Trophoblast cell (in vitro differentiated cells and primary cell): Measurements from ENCODE around the gene HEMK1.

Experiments used
- DNase-seq, 2 donors: peaks; one replicate each; pipeline ENCODE4 v3.0.0-alpha.2; 2016
- H2AFZ ChIP-seq: 2 replicates; pipeline ENCODE4 v1.6.1; 2013; ENCODE audit warnings: low read length, moderate library complexity, mild to moderate bottlenecking; ENCODE audit not compliant: insufficient read depth, poor library complexity
- H2AK5ac ChIP-seq: 2 replicates; pipeline ENCODE4 v1.6.1; 2013; ENCODE audit warnings: mild to moderate bottlenecking, low read length
- H2BK120ac ChIP-seq: 2 replicates; pipeline ENCODE4 v1.6.1; 2013; ENCODE audit warnings: low read length, mild to moderate bottlenecking, moderate library complexity; ENCODE audit not compliant: insufficient read depth, poor library complexity
- H2BK12ac ChIP-seq: 2 replicates; pipeline ENCODE4 v1.6.1; 2013; ENCODE audit warnings: mild to moderate bottlenecking, low read length, moderate library complexity
- H2BK5ac ChIP-seq: 2 replicates; pipeline ENCODE4 v1.6.1; 2013; ENCODE audit warnings: low read length, low read depth, moderate library complexity, mild to moderate bottlenecking; ENCODE audit not compliant: poor library complexity
- H3K14ac ChIP-seq: 2 replicates; pipeline ENCODE4 v1.6.1; 2013; ENCODE audit warnings: mild to moderate bottlenecking, low read length
- H3K18ac ChIP-seq: 2 replicates; pipeline ENCODE4 v1.6.1; 2013; ENCODE audit warnings: mild to moderate bottlenecking, low read length
- H3K23ac ChIP-seq: 2 replicates; pipeline ENCODE4 v1.6.1; 2013; ENCODE audit warnings: low read length
- H3K27ac ChIP-seq: 2 replicates; pipeline ENCODE4 v1.5.1; 2013; ENCODE audit warnings: low read depth, mild to moderate bottlenecking, inconsistent platforms, low read length, moderate library complexity
- H3K27me3 ChIP-seq: 2 replicates; pipeline ENCODE4 v1.6.1; 2013; ENCODE audit warnings: inconsistent platforms, mild to moderate bottlenecking, low read length, moderate library complexity; ENCODE audit not compliant: insufficient read depth
- H3K36me3 ChIP-seq, 2 experiments: 1 replicate in 1 of 2; 2 replicates in 1 of 2; pipeline ENCODE4 v1.6.1; 2013; ENCODE audit warnings: low read length in 2 of 2, mild to moderate bottlenecking in 2 of 2, moderate library complexity in 1 of 2; ENCODE audit not compliant: insufficient read depth in 2 of 2, control insufficient read depth in 1 of 2
- H3K4ac ChIP-seq: 2 replicates; pipeline ENCODE4 v1.6.1; 2013; ENCODE audit warnings: low read depth, mild to moderate bottlenecking, low read length, moderate library complexity
- H3K4me1 ChIP-seq, 2 experiments: 1 replicate in 1 of 2; 2 replicates in 1 of 2; pipeline ENCODE4 v1.6.1; 2013; ENCODE audit warnings: low read length in 2 of 2, mild to moderate bottlenecking in 2 of 2, moderate library complexity in 1 of 2; ENCODE audit not compliant: insufficient read depth in 2 of 2, control insufficient read depth in 1 of 2
- H3K4me2 ChIP-seq: 2 replicates; pipeline ENCODE4 v1.6.1; 2013; ENCODE audit warnings: inconsistent platforms, mild to moderate bottlenecking, low read length, moderate library complexity
- H3K4me3 ChIP-seq: 2 replicates; pipeline ENCODE4 v1.5.1; 2013; ENCODE audit warnings: mild to moderate bottlenecking, low read depth, low read length, inconsistent platforms
- H3K79me1 ChIP-seq: one replicate; pipeline ENCODE4 v1.6.1; 2013; ENCODE audit warnings: low read length
- H3K79me2 ChIP-seq: 2 replicates; pipeline ENCODE4 v1.6.1; 2013; ENCODE audit warnings: low read length, mild to moderate bottlenecking; ENCODE audit not compliant: control insufficient read depth, insufficient read depth, poor library complexity
- H3K9ac ChIP-seq: 2 replicates; pipeline ENCODE4 v1.6.1; 2013; ENCODE audit warnings: mild to moderate bottlenecking, low read length
- H3K9me3 ChIP-seq: 2 replicates; pipeline ENCODE4 v1.6.1; 2013; ENCODE audit warnings: low read depth, mild to moderate bottlenecking, control low read depth, inconsistent platforms, low read length; ENCODE audit not compliant: insufficient read depth
- H4K12ac ChIP-seq: 2 replicates; pipeline ENCODE4 v1.6.1; 2013; ENCODE audit warnings: low read depth, mild to moderate bottlenecking, low read length, moderate library complexity
- H4K8ac ChIP-seq: 2 replicates; pipeline ENCODE4 v1.6.1; 2013; ENCODE audit warnings: low read depth, mild to moderate bottlenecking, low read length, moderate library complexity
- H4K91ac ChIP-seq: one replicate; pipeline ENCODE4 v1.6.1; 2013; ENCODE audit warnings: low read depth, mild to moderate bottlenecking, low read length, moderate library complexity
- WGBS: extraction: QIAGEN DNeasy Blood & Tissue Kit; methylation state at CpG from one replicate; pipeline ENCODE4 v1.1.7; 2013; ENCODE audit warnings: missing lambda C conversion rate; ENCODE audit not compliant: insufficient read length, insufficient coverage; ENCODE audit errors: extremely low coverage; 5-methylcytosine and 5-hydroxymethylcytosine counted together

Gene HEMK1

DNA sequence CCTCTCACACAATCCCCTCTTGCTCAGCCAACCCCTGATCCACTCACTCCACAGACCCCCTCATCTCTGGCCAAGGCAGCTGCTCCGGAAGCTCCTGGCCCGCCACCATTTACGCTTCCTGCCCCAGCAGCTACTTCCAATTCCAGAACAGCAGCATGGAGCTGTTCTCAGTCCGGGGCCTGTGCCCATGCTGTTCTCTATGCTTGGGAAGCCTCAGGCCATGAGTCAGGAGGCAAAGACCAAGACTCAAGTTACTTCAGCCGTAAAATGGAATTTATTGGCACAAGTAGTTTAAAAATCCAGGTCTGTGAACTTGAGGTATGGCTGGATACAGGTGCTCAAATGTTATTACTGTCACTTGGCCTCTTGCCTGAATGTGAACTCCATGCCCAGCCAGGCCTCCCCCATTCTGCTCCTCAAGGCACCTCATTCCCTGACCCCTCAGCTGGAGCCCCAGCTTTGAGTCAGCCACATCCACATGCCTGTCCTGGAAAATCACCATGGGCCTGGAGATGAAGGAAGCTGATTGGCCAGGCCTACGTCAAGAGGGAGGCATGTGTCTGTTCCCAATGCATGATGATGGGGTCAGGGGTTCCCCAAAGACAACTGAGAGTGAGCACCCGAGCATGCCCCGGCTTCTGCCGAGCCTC lies 34.5 kb upstream of the HEMK1 start:
- Histone ChIP-seq H2BK12ac (no peak overlapping the region), H4K12ac (no peak overlapping the region), H3K27me3 (peaks cover 12% of the 10 kb centered on the region), H2AFZ (no peak overlapping the region), H3K14ac (no peak overlapping the region), H3K79me2 (no peaks in the 10 kb centered on the region), H3K9me3 (peaks cover 7% of the 10 kb centered on the region), H3K9ac (no peak overlapping the region), H3K4ac (no peak overlapping the region), H3K23ac (no peak overlapping the region), H2AK5ac (no peak overlapping the region), H4K8ac (no peak overlapping the region), H3K4me2 (no peak overlapping the region), H3K79me1 (no peaks in the 10 kb centered on the region), H3K4me3 (no peak overlapping the region), H2BK120ac (no peak overlapping the region), H2BK5ac (no peak overlapping the region), H3K18ac (no peak overlapping the region), H3K27ac (no peak overlapping the region), H3K36me3 (no peaks in the 10 kb centered on the region), H4K91ac (no peak overlapping the region), H3K4me1 (peaks cover 0 to 2% of the 10 kb centered on the region in 2 experiments)
- no CpG with 5 or more reads among the region's 9 CpGs for WGBS
- DNase-seq: no peak

DNA sequence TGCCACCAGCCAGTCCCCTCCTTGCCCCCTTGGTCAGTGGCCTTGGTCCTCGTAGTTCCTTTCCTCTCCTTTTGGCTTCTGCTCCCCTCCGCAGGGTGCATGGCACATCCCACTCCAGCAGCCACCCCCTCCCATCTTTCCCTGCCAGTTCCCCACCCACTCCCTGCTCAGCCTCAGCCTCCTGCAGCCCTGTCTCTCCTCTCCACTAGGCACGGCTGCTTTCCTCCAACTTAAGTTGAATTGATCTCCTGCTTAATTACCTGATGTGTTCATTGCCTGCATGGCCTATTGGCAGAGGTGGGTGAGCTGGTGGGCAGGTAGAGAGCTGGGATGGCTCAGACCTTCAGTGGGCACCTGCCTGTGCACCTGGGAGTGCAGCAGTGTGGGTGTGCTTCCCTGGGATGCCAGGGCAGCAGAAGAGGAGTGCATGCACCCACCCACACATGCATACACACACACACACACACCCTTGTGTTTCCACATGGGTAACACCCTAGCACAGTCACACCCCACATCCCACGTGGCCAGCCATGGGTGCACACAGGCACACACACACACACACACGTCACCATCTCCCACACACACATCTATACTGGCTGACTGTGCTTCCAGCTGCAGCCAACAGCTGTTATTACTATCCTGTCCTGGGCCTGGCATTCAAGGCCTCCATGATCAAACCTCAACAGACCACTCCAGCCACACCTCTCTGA lies 32.7 kb upstream of the HEMK1 start:
- no CpG with 5 or more reads among the region's 5 CpGs for WGBS
- Histone ChIP-seq H3K9ac (no peak overlapping the region), H2BK5ac (no peak overlapping the region), H2BK12ac (no peak overlapping the region), H2BK120ac (no peak overlapping the region), H3K79me1 (no peaks in the 10 kb centered on the region), H4K91ac (no peak overlapping the region), H2AFZ (no peak overlapping the region), H3K14ac (no peak overlapping the region), H3K9me3 (peaks cover 5% of the 10 kb centered on the region), H3K36me3 (no peaks in the 10 kb centered on the region), H4K12ac (no peak overlapping the region), H3K4me2 (no peak overlapping the region), H3K27ac (no peak overlapping the region), H3K79me2 (no peaks in the 10 kb centered on the region), H3K4me3 (no peak overlapping the region), H3K4me1 (no peaks in the 10 kb centered on the region), H4K8ac (no peak overlapping the region), H3K23ac (no peak overlapping the region), H3K27me3 (no peaks in the 10 kb centered on the region), H3K18ac (no peak overlapping the region), H2AK5ac (no peak overlapping the region), H3K4ac (no peak overlapping the region)
- DNase-seq: no peak

DNA sequence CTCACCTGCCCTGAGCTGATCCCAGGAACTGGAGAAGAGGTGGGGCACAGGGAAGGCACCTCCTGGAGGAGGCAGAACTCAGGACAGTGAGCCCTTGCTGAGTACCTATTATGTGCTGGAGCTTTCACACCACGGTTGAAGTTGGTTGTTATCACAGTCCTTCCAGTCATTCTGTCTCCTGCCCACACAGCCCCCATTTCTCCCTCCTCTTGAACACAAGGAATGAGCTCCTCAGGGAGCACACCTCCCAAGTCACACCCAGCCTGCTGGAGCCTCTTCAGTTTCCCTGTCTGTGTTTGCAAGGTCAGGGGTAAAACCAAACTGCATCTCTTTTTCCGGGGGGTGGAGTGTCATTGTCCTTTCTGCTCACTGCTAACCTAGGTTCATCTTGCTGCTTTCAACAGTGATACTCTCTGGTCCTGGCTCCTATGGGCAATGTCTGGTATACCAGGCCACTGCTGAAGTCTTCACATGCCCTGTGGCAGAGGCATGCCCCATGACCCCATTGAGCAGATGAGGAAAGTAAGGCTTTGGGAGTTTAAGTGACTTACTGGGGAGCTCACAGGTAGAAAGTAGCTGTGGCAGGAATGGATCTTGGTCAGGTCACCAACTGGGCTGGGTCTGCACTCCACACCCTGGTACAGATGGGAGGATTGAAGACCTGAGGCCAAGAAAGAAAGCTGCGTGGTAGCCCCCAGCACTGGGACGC lies 31.7 kb upstream of the HEMK1 start:
- Histone ChIP-seq H2BK120ac (no peak overlapping the region), H3K36me3 (no peaks in the 10 kb centered on the region), H3K27me3 (no peaks in the 10 kb centered on the region), H3K4me2 (no peak overlapping the region), H2BK12ac (no peak overlapping the region), H4K12ac (no peak overlapping the region), H2AK5ac (no peak overlapping the region), H3K79me1 (no peaks in the 10 kb centered on the region), H3K14ac (no peak overlapping the region), H3K9me3 (peaks cover 5% of the 10 kb centered on the region), H3K9ac (no peak overlapping the region), H3K4me3 (no peak overlapping the region), H3K18ac (no peak overlapping the region), H2BK5ac (no peak overlapping the region), H2AFZ (no peak overlapping the region), H3K79me2 (no peaks in the 10 kb centered on the region), H3K4ac (no peak overlapping the region), H3K23ac (no peak overlapping the region), H3K27ac (no peak overlapping the region), H4K91ac (no peak overlapping the region), H4K8ac (no peak overlapping the region), H3K4me1 (no peaks in the 10 kb centered on the region)
- DNase-seq: no peak
- no CpG with 5 or more reads among the region's 4 CpGs for WGBS

DNA sequence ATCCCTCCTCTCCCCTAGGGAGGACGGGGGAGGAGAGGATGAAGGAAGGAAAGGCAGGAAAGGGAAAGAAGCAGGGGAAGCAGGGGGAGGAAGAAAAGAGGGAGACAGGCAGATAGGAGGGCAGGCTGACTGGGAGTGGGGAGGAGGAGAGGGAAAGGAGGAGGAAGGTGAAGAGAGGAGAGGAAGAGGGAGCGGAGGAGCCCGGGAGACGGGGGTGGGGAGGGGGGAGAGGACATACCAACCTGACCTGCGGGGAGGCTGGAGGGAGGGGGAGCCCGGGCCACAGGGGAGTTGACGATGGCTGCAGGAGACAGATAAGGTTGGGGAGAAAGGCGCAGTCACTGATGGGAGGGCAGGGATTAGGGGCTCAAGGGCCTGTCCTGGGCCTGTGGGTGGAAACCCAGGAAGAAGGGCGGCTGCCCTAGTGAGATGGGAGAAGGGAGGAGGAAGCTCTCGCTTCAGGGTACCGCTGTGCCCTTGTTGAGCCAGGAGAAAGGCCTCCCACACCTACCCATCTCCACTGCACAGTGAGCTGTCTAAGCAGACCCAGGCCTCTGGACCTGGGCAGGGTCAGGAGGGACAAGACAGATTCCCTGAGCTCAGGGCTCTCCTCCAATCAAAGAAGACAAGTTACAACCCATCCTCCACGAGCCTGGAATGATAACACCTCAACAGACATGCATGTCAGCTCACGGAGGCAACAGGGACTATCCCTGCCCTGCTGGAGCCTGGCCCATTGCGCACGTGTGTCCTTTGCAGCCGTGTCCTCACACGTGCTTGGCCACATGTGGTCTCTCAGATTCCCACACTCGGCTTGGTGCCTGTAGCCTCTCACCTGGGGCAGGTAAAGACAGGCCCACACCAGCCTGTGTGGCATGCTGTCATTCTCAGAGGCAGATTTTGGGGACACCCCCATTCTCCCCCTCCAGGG lies 29.7 kb upstream of the HEMK1 start:
- Histone ChIP-seq H2BK5ac (no peak overlapping the region), H3K79me1 (no peaks in the 10 kb centered on the region), H3K4me3 (no peak overlapping the region), H3K9ac (no peak overlapping the region), H2BK120ac (no peak overlapping the region), H3K36me3 (no peaks in the 10 kb centered on the region), H3K23ac (no peak overlapping the region), H3K4me1 (no peaks in the 10 kb centered on the region), H3K18ac (no peak overlapping the region), H2AFZ (no peak overlapping the region), H3K9me3 (peaks cover 3% of the 10 kb centered on the region), H3K27me3 (no peaks in the 10 kb centered on the region), H3K14ac (no peak overlapping the region), H3K27ac (no peak overlapping the region), H2AK5ac (no peak overlapping the region), H3K79me2 (no peaks in the 10 kb centered on the region), H3K4me2 (no peak overlapping the region), H3K4ac (no peak overlapping the region), H4K12ac (no peak overlapping the region), H4K8ac (no peak overlapping the region), H2BK12ac (no peak overlapping the region), H4K91ac (no peak overlapping the region)
- no peak for DNase-seq
- WGBS: no CpG with 5 or more reads among the region's 18 CpGs
